ENCODE measurements around the gene WDR89.
"Not testable (repeated sequence)": the region's sequence is repeated elsewhere in the genome, so short reads cannot be mapped to it uniquely, and the experiment has no call there.

WDR89 gene, protein sequence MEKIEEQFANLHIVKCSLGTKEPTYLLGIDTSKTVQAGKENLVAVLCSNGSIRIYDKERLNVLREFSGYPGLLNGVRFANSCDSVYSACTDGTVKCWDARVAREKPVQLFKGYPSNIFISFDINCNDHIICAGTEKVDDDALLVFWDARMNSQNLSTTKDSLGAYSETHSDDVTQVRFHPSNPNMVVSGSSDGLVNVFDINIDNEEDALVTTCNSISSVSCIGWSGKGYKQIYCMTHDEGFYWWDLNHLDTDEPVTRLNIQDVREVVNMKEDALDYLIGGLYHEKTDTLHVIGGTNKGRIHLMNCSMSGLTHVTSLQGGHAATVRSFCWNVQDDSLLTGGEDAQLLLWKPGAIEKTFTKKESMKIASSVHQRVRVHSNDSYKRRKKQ

DNA sequence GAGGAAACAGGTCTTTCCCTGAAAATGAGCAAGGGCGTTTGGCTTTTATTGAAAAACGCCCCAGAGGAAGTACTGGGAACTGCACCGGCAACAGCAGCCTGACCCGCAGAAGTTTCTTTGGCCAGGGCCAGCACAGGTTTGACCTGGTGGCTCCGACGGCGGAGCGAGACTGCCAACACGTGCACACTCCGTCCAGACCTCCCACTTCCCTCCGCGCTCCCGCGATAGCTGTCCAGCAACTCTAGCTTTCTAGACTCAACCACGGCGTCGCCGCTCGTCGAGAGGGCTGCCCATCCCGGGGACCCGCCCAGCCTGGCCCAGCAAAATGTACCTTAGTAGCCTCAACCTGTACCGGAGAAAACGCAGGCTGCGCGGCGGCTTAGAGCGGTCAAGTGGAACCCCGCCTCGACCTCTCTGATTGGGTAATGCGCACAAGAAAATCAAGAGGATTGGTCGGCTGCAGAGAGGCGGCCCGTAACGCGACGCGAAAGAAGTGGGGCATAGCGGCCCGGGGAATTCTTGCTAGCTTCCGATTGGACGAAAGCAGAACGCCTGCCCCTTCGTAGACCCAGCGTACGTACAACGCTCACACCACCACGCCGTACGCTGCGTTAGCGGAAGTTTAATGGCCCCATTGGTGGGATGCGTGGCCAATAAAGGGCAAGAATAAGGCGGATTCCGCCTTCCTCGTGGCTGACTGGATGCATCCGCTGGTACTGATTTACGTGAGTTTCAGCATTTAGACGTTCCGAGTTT is at the start of gene WDR89:
TSS of gene WDR89 (minus strand) at position 399 of the 756 bp plus-strand sequence. CDS start 41,929 bp downstream, outside the sequence.
- peak; percentile 89 to 96 (median 90) for DNase-seq (ENCODE audit: low read depth in 3 of 3)

DNA sequence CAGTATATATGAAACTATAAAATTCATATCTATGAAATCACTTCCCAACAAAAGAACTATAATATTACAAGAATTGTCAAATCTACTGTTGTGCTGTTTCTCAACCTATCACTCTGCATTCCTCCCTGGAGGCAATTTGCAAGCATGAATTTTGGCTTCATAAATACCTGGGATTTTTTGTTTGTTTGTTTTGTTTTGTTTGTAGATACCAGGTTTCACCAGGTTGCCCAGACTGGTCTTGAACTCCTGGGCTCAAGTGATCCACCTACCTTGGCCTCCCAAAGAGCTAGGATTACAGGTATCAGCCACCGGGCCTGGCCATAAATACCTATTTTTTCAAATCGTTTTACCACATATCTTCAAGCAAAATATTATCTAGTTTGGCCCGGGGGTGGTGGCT is 47.5 kb upstream of the WDR89 start:
- DNase-seq (ENCODE audit: low read depth in 3 of 3): no peak

DNA sequence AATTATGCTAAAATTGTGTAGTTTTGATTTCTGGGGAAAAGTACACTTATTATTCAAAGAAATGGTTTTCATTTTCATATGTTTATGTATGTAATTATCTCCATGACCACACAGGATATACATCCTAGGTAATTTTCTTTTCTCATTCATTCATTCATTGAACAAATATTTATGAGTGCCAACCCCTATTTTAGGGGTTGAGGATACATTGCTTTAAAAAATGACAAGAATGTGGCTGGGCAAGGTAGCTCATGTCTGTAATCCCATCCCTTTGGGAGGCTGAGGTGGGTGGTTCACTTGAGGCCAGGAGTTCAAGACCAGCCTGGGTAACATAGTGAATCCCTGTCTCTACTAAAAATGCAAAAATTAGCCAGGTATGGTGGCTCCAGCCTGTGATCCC is 45.3 kb upstream of the WDR89 start:
- DNase-seq (ENCODE audit: low read depth in 3 of 3): no peak

DNA sequence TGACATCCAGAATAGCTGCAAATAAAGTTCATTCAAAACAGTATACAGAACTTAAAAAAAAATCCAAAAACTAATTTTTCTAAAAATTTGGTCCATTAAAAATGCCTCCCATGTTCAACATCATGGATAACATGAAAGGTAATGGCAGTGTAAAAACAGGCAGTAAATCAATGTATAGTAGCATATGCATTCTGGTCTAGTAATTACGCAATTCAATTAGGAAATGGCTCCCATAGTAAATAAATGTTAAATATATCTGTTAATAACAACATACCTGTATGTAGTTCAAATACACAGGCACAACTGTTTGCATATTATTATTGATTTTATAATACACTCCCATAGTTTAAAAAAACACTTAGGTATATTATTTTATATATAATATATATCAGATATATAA is 43.7 kb upstream of the WDR89 start:
- DNase-seq (ENCODE audit: low read depth in 3 of 3): no peak

DNA sequence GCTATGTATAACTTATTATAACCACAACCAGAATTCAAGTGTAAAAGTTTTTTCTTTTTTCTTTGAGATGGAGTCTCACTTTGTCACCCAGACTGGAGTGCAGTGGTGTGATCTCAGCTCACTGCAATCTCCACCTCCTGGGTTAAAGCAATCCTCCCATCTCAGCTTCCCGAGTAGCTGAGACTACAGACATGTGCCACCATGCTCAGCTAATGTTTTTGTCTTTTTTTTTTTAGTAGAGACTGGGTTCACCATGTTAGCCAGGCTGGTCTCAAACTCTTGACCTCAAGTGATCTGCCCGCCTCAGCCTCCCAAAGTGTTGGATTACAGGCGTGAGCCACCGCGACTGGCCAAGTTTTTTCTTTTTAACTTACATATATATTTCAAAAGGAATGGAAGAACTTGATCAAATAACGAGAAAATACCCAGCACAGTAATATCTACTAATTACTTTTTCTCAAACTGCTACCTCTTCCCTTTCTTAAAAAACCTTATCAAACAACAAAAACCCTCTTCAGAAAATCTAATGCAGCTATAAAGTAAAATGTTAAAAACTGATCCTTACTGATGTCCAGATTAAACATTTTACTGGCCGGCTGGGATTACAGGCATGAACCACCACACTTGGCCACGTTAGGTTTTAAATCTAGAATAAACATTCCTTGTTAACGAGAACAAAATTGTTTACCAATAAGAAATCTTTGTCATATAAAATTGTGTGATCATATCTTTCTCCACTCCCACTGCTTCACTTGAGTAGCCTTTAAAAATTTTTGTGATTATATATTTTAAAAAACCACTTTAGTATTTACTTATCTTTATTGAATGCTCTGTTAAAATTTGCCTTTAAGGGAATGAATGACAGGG is 41.3 kb upstream of the WDR89 start:
- DNase-seq (ENCODE audit: low read depth in 3 of 3): no peak

DNA sequence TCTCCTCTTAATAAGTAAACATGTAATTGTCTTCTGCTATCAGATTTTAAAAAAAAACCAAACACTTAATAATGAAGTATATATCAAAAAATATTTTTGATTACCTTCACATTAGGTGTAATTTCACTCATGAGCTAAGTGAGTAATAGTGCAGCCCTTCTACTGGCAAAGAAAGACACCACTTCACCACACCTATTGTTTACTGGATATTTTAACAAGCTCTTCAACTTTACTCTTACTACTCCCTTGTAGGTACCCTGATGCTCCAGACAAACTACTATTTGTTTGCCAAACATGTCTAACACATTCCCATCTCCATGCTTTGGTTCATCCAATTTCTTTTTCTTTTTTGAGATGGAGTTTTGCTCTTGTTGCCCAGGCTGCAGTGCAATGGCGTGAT is 36.9 kb upstream of the WDR89 start:
- no peak for DNase-seq (ENCODE audit: low read depth in 3 of 3)

DNA sequence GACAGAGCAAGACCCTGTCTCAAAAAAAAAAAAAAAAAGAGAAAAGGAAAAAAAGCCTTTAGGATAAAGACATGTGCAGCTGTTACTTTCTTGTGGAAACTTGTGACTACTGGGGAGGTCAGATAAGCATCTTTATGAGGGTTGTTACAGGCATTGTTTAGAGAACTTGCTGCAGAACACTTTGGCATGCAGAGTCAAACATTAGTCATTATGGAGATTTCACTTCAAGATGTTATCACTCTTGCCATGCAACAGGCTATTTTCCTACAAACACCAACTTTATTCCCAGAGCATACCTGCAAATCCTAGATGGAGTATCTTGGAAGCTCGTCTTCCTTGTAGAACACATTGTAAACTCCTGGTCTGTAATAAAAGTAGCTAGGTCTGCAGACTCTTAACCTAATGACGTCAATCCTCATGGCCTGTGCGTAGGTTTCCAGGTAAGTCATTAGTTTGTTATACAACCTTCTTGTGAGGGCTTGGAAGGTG is 36.3 kb upstream of the WDR89 start:
- DNase-seq (ENCODE audit: low read depth in 3 of 3): no peak

DNA sequence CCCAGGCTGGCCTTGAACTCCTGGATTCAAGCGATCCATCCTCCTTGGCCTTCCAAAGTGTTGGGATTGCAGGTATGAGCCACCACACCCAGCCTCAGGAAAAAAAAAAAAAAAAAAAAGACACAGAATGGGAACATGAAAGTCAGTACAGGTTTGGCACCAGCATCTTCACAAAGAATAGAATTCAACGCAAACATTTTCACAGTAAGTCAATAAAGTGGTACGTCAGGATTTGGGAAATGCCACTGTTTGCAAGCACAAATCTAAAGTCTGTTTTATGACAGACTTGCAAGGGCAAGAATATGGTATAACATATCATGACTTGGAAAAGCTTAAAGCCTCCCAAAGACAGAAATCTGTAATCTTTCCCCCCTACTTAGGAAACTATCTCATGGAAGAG is 34.9 kb upstream of the WDR89 start:
- DNase-seq (ENCODE audit: low read depth in 3 of 3): no peak

DNA sequence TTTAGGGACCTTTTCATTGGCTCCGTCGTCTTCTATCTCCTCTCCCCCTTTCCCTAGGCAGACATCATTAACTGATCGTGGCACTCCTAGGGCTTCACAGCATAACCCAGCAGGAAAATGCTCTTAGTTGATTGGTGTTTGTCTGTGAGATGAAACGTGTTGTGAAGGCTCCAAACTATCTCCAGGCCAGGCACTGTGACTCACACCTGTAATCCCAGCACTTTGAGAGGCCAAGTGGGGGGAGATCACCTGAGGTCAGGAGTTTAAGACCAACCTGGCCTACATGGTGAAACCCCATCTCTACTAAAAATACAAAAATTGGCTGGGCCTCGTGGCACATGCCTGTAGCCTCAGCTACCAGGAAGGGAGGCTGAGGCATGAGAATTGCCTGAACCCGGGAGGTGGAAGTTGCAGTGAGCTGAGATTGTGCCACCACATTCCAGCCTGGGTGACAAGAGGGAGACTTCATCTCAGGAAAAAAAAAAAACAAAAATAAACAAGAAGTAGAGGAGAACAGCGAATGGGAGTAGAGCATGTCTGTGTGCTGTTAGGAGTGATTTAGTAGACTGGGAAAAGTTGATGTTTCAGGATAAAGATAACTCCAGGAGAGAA is 32.3 kb upstream of the WDR89 start:
- DNase-seq (ENCODE audit: low read depth in 3 of 3): no peak

DNA sequence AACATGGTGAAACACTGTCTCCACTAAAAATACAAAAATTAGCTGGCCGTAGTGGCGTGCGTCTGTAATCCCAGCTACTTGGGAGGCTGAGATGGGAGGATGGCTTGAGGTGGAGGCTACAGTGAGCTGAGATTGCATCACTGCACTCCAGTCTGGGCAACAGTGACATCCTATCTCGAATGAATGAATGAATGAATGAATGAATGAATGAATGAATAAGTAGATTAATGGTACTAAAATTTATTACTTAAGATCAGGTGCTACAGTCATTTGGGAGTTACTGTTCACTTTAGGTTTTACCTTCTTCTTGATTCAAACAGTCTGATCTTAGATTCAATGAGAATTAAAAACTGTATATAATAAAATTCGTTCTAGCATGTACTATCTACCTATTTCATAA is 31.6 kb upstream of the WDR89 start:
- DNase-seq (ENCODE audit: low read depth in 3 of 3): no peak

DNA sequence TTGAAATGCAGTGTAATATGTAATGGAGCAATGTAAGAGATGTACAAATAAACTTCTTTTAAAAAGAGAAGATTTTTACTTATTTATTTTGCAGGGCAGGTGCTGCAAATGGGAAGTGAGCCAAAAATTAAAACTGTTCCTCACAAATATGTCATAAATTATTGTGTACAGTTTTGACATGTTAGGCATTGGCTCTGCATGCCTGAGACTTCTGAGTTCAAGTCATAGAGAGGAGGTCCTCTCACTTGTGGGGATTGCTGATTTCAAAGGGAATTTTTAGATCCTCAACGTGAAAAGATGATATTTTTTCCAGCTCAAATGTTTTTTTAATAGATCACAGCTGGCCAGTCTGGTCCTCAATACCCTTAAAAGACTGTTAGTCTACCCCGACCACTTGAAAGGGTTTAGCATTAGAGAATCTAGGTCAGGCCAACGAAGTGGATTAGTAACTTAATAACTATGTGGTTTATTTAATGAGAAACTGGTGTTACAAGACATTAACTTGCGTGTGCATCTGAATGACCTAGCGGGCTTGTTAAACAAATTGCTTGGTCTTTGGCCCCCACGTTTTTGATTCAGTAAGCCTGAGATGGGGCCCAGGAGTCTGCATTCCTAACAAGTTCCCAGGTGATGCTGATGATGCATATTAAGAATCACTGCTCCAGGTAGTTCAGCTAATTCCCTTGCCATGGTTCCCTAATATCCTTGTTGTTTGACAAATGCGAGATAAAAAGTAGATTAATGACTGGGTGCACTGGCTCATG is 30.9 kb upstream of the WDR89 start:
- DNase-seq (ENCODE audit: low read depth in 3 of 3): no peak

DNA sequence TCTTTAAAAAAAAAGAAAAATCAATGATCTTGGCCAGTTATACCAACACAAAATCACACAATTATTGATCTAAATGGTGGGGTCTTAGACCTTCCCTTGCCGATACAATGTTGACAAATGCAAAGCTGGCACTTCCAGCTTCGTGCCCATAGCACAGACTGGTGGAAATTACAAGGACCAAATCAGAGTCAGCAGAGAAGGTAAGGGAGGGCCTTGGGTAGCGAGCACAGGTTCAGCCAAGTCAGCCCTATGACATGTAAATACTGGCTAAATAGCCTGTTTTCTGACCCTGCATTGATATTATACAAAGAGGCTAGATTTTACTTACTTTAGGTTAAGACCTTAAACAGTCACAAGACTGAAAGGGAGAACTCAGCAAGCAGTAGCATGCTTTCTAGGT is 30.3 kb upstream of the WDR89 start:
- no peak for DNase-seq (ENCODE audit: low read depth in 3 of 3)

DNA sequence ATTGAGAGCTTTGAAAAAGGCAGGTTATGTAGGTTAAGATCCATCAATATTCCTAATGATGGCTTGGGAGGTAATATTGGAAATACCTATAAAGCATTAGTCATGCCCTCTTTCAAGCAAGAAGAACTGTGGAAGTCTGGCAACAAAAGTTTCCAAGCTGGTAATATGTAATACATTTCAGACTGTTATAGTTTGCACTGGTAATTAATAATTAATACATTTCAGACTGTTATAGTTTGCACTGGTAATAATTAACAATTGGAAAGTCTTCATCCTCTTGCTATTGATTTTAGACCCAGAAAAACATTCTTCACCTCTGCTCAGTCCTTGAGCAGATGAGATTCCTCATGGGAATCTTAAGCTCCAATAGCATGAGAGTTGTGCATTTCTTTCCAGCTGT is 29.0 kb upstream of the WDR89 start:
- DNase-seq (ENCODE audit: low read depth in 3 of 3): no peak

DNA sequence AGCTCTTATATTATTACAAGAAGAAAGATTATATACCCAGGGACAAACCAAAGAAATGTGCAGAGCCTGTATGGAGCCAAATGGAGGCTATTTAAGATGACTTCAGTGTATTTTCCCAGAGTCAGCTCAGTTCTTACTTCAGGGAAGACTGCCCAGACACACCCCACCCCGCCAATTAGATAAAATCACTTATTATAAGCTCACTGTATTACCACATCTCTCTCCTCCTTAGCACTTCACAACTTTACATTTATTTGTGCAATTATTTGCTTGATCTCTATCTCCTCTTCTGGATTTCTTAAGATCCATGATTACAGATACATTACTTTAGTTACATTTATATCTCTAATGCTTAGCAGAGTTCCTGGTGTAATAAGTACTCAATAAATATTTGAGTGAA is 24.7 kb upstream of the WDR89 start:
- no peak for DNase-seq (ENCODE audit: low read depth in 3 of 3)

DNA sequence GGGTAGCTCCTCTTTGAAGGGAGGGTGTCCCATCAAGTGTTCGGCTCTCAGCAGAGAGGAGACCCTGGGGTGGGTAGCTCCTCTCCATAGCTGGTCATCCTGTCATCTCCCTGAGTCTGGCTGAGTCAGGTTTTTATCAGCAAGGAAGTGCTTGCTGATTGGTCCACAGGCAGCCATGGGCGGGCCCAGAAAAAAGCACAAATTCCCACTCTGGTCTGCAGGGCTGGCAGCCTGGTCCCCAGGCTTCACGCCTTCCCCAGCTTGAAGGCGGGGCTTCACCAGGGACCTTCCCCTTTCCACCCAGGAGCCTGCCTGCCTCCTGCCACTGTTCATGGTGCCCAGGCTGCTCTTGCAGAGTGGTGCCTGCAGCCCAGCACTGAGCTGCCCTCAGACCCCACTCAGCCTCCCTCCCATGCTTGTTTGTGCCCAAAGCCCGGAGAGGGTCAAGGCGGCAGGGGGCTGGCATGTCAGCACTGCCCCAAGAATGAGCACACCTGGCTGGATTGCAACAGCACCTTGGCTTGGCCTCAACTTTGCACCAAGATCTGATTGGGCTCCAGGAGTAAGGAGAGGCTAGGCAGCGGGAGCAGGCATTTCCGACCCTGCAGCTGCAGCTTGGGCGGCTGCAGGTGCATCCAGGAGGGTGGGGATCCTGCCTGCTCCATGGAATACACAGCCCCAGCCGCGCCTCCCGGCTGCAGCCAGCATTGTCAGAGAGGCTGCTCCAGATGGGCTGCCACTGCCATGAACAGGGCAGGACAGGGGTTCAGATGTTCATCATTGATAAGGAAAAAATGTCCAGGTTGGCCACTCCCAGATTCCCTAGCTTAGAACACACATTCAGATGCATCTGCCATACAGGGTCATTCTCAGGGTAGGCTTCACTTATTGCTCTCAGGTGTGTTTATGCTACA is 22.0 kb upstream of the WDR89 start:
- DNase-seq (ENCODE audit: low read depth in 3 of 3): no peak

DNA sequence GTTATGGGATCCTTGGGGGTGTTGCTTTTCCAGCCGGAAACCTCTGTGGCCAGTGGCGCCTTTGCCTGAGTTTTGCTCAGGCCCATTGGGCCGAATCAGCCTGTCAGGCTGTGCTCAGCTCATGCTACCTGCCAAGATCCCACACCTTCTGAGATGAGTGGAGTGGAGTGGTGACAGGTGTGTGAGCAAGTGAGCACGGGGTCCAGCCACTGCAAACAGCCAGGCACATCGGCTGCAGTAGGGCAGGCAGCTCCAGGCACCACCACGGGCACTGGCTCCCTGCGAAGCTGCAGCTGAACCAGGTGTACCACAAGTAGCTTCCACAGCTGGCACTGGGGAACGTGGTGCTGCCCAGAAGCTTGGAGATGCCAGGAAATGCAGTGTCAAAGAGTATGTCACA is 21.1 kb upstream of the WDR89 start:
- no peak for DNase-seq (ENCODE audit: low read depth in 3 of 3)

DNA sequence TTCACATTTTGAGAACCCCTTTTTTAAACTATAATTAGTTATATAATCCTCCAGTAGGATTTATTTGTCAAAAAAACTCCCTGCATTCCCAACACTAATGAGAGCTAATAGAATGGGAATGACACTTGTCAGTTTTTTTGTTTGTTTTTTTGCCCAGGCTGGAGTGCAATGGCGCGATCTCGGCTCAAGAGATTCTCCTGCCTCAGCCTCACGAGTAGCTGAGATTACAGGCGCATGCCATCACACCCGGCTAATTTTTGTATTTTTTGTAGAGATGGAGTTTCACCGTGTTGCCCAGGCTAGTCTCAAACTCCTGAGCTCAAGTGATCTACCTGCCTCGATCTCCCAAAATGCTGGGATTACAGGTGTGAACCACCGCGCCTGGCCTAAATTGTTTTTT is 20.2 kb upstream of the WDR89 start:
- DNase-seq (ENCODE audit: low read depth in 3 of 3): not testable (repeated sequence)

DNA sequence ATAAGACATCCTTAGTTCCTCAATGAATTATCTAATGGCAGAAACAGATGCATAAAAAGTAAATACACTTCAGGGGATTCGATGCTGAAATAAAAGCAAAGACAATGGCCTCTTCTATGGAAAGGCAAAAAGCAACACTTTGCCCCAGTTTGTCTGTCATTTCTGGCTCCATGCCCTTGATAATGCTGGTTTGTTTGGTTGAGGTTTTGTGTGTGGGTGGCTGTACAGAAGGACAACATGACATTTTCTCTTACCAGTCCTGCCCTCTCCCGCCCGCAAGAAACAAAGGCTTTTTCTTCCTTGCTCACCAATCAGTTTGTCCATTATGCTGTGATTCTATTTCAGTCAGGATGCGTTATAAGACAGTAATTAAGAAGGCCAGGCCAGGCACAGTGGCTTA is 18.1 kb upstream of the WDR89 start:
- DNase-seq (ENCODE audit: low read depth in 3 of 3): no peak

DNA sequence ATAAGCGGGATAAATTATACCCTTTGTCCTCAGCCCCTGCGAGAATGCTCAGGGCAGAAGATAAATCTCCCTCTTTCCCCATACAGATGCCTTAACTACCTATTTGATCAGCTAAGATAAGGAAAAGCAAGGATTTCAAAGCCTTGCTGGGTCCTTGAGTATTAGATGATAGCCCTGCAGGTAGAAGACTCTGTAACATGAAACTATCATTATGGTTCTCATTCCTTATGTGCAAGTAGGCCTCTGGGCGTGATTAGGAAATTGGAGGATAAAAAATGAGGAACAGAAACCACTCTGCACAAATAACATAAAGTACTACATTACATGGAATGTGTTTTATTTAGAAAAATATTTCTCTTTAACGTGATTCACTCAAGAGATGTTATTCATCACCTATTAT is 14.5 kb upstream of the WDR89 start:
- no peak for DNase-seq (ENCODE audit: low read depth in 3 of 3)

DNA sequence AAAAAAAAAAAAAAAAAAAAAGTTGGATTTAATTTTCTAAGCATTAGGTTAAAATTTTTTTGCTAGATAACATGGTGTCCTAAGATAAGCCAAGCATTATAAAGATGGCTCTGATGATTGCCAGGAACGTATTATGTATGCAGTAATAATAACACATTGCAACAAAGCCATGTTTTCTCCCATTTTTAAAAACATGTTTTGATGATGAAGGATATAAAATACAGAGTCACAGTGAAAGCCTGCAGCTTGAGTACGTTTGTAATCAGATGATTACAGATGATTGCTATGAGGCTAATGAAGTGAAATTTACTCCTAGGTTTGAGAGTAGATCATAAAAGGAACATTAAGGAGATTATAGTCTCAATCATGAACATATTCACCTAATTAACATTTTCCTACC is 13.3 kb upstream of the WDR89 start:
- no peak for DNase-seq (ENCODE audit: low read depth in 3 of 3)
